WTC11 (cell line): Measurements from ENCODE around the gene MESP1. TPM values are rescaled to one million over a fixed set of nuclear protein-coding genes. Genes with fewer than 3 reads are reported as not detected.

ENCODE experiments used
- ATAC-seq: fragments of 200-7000 bp; cut with Tn5 transposase; 2 replicates; pipeline ENCODE4 v1.10.0; 2021; ENCODE audit warnings: mild to moderate bottlenecking, moderate library complexity
- CTCF ChIA-PET: fragments of 300-600 bp; sonication (Branson Sonifier 250); formaldehyde crosslinking; loops from one replicate; lab custom pipeline; 2021; ENCODE audit warnings: antibody characterized with exemption; lab: Charles Lee
- POLR2A ChIA-PET: fragments of 350-600 bp; sonication (Branson Sonifier 250); formaldehyde crosslinking; loops from one replicate; lab custom pipeline; 2021; ENCODE audit warnings: antibody characterized with exemption; lab: Charles Lee
- DNase-seq: peaks from one replicate; pipeline ENCODE4 v3.0.0; 2021; ENCODE audit warnings: low spot score
- H3K27ac Mint-ChIP-seq: 2 replicates; pipeline ENCODE4 v1.8.0; 2021; ENCODE audit warnings: mixed read lengths
- H3K27me3 Mint-ChIP-seq: 2 replicates; pipeline ENCODE4 v1.8.0; 2021; ENCODE audit warnings: low read depth, mild to moderate bottlenecking, moderate library complexity, mixed read lengths
- H3K36me3 Mint-ChIP-seq: 2 replicates; pipeline ENCODE4 v1.8.0; 2021; ENCODE audit warnings: mixed read lengths
- H3K4me1 Mint-ChIP-seq: 2 replicates; pipeline ENCODE4 v1.8.0; 2022; ENCODE audit warnings: mixed read lengths
- H3K4me3 Mint-ChIP-seq: 2 replicates; pipeline ENCODE4 v1.8.0; 2021; ENCODE audit warnings: mild to moderate bottlenecking, moderate library complexity, mixed read lengths
- H3K9me3 Mint-ChIP-seq: 2 replicates; pipeline ENCODE4 v1.8.0; 2021; ENCODE audit warnings: mixed read lengths
- ATF1 ChIP-seq: sonication (generic); formaldehyde crosslinking; IDR thresholded peaks from 2 replicates; pipeline ENCODE4 v1.8.1; 2023; ENCODE audit warnings: mild to moderate bottlenecking, moderate library complexity, missing genetic modification reagents
- CREB1 ChIP-seq: sonication (generic); formaldehyde crosslinking; IDR thresholded peaks from 2 replicates; pipeline ENCODE4 v1.8.0; 2023; ENCODE audit warnings: mild to moderate bottlenecking, missing genetic modification reagents
- KAT7 ChIP-seq: sonication (generic); formaldehyde crosslinking; IDR thresholded peaks from 2 replicates; pipeline ENCODE4 v1.8.1; 2023; ENCODE audit warnings: missing genetic modification reagents, mild to moderate bottlenecking, borderline replicate concordance
- MYBL2 ChIP-seq: sonication (generic); formaldehyde crosslinking; IDR thresholded peaks from 2 replicates; pipeline ENCODE4 v1.8.1; 2023; ENCODE audit warnings: mild to moderate bottlenecking, moderate library complexity, missing genetic modification reagents
- SMAD3 ChIP-seq: sonication (generic); formaldehyde crosslinking; IDR thresholded peaks from 2 replicates; pipeline ENCODE4 v1.8.0; 2022; ENCODE audit warnings: missing genetic modification reagents, mild to moderate bottlenecking, borderline replicate concordance
- SMAD4 ChIP-seq: sonication (generic); formaldehyde crosslinking; IDR thresholded peaks from 2 replicates; pipeline ENCODE4 v1.8.0; 2022; ENCODE audit warnings: mild to moderate bottlenecking, missing genetic modification reagents
- SP1 ChIP-seq: sonication (generic); formaldehyde crosslinking; conservative IDR thresholded peaks from 2 replicates; pipeline ENCODE4 v1.8.1; 2022; ENCODE audit warnings: missing genetic modification reagents
- TCF7 ChIP-seq: sonication (generic); formaldehyde crosslinking; IDR thresholded peaks from 2 replicates; pipeline ENCODE4 v1.8.0; 2022; ENCODE audit warnings: mild to moderate bottlenecking, low read depth, missing genetic modification reagents, moderate library complexity
- TEAD1 ChIP-seq: sonication (generic); formaldehyde crosslinking; IDR thresholded peaks from 2 replicates; pipeline ENCODE4 v1.8.0; 2022; ENCODE audit warnings: mild to moderate bottlenecking, missing genetic modification reagents
- TEAD4 ChIP-seq: sonication (generic); formaldehyde crosslinking; IDR thresholded peaks from 2 replicates; pipeline ENCODE4 v1.8.0; 2022; ENCODE audit warnings: mild to moderate bottlenecking, missing genetic modification reagents
- ZNF121 ChIP-seq: sonication (generic); formaldehyde crosslinking; IDR thresholded peaks from 2 replicates; pipeline ENCODE4 v1.8.0; 2023; ENCODE audit warnings: missing genetic modification reagents
- ZNF263 ChIP-seq: sonication (generic); formaldehyde crosslinking; IDR thresholded peaks from 2 replicates; pipeline ENCODE4 v1.8.1; 2022; ENCODE audit warnings: low read depth, mild to moderate bottlenecking, moderate library complexity, missing genetic modification reagents
- total RNA-seq: library from RNA; stranded (reverse); gene quantifications from 3 replicates; pipeline ENCODE4 v1.2.3, GENCODE V29; 2021
- TF ChIP-seq, protein P1 (sequence below): fragments of 250-450 bp; sonication (Bioruptor Pico); IDR thresholded peaks from 2 replicates; pipeline ENCODE4 v1.9.0; 2021; ENCODE audit warnings: mild to moderate bottlenecking
- TF ChIP-seq, protein P2 (sequence below): sonication (generic); formaldehyde crosslinking; IDR thresholded peaks from 2 replicates; pipeline ENCODE4 v1.8.0; 2023; ENCODE audit warnings: mild to moderate bottlenecking, missing genetic modification reagents
- TF ChIP-seq, protein P3 (sequence below): sonication (generic); formaldehyde crosslinking; IDR thresholded peaks from 2 replicates; pipeline ENCODE4 v1.8.0; 2022; ENCODE audit warnings: mild to moderate bottlenecking, missing genetic modification reagents
- TF ChIP-seq, protein P4 (sequence below): fragments of 250-450 bp; sonication (Bioruptor Pico); conservative IDR thresholded peaks from 2 replicates; pipeline ENCODE4 v1.9.0; 2021; ENCODE audit warnings: mild to moderate bottlenecking
- TF ChIP-seq, protein P5 (sequence below): fragments of 250-450 bp; sonication (Bioruptor Pico); IDR thresholded peaks from 2 replicates; pipeline ENCODE4 v1.9.0; 2021; ENCODE audit warnings: mild to moderate bottlenecking
- TF ChIP-seq, protein P6 (sequence below): sonication (generic); formaldehyde crosslinking; IDR thresholded peaks from 2 replicates; pipeline ENCODE4 v1.8.1; 2023; ENCODE audit warnings: mild to moderate bottlenecking, missing genetic modification reagents, moderate library complexity
- TF ChIP-seq, protein P7 (sequence below): sonication (generic); formaldehyde crosslinking; IDR thresholded peaks from 2 replicates; pipeline ENCODE4 v1.8.1; 2022; ENCODE audit warnings: mild to moderate bottlenecking, missing genetic modification reagents, moderate library complexity, borderline replicate concordance

The MESP1 gene
- total RNA-seq, 1 experiment from 2014 or later = 0.50 TPM

DNA sequence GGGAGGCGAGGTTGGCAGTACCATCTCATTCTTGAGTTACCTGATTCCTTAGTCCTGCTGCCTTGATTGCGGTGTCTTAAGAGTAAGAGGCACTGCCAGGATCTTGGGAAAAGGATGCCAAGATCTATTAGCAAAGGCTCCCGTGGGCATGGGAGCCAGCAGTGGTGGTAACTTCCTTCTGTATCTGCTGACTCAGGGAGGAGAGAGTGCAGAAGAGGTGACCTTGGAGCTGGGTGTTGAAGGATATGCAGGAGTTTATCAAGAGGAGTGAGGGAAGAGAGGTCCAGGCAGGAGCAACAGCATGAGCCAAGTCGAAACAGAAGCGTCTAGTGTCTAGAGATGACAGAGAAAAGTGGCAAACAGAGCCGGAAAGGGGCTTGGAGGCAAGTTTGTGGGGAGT, 29.6 kb upstream of the MESP1 start (continued):
- TF ChIP-seq, protein P1, sequence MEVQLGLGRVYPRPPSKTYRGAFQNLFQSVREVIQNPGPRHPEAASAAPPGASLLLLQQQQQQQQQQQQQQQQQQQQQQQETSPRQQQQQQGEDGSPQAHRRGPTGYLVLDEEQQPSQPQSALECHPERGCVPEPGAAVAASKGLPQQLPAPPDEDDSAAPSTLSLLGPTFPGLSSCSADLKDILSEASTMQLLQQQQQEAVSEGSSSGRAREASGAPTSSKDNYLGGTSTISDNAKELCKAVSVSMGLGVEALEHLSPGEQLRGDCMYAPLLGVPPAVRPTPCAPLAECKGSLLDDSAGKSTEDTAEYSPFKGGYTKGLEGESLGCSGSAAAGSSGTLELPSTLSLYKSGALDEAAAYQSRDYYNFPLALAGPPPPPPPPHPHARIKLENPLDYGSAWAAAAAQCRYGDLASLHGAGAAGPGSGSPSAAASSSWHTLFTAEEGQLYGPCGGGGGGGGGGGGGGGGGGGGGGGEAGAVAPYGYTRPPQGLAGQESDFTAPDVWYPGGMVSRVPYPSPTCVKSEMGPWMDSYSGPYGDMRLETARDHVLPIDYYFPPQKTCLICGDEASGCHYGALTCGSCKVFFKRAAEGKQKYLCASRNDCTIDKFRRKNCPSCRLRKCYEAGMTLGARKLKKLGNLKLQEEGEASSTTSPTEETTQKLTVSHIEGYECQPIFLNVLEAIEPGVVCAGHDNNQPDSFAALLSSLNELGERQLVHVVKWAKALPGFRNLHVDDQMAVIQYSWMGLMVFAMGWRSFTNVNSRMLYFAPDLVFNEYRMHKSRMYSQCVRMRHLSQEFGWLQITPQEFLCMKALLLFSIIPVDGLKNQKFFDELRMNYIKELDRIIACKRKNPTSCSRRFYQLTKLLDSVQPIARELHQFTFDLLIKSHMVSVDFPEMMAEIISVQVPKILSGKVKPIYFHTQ = no peak
- TF ChIP-seq KAT7 = no peak
- TF ChIP-seq, protein P2, sequence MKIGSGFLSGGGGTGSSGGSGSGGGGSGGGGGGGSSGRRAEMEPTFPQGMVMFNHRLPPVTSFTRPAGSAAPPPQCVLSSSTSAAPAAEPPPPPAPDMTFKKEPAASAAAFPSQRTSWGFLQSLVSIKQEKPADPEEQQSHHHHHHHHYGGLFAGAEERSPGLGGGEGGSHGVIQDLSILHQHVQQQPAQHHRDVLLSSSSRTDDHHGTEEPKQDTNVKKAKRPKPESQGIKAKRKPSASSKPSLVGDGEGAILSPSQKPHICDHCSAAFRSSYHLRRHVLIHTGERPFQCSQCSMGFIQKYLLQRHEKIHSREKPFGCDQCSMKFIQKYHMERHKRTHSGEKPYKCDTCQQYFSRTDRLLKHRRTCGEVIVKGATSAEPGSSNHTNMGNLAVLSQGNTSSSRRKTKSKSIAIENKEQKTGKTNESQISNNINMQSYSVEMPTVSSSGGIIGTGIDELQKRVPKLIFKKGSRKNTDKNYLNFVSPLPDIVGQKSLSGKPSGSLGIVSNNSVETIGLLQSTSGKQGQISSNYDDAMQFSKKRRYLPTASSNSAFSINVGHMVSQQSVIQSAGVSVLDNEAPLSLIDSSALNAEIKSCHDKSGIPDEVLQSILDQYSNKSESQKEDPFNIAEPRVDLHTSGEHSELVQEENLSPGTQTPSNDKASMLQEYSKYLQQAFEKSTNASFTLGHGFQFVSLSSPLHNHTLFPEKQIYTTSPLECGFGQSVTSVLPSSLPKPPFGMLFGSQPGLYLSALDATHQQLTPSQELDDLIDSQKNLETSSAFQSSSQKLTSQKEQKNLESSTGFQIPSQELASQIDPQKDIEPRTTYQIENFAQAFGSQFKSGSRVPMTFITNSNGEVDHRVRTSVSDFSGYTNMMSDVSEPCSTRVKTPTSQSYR (CRISPR knock-in tag) = no peak
- no peak for TF ChIP-seq TCF7 (CRISPR knock-in tag)
- TF ChIP-seq TEAD4 (CRISPR knock-in tag) = no peak
- TF ChIP-seq, protein P3, sequence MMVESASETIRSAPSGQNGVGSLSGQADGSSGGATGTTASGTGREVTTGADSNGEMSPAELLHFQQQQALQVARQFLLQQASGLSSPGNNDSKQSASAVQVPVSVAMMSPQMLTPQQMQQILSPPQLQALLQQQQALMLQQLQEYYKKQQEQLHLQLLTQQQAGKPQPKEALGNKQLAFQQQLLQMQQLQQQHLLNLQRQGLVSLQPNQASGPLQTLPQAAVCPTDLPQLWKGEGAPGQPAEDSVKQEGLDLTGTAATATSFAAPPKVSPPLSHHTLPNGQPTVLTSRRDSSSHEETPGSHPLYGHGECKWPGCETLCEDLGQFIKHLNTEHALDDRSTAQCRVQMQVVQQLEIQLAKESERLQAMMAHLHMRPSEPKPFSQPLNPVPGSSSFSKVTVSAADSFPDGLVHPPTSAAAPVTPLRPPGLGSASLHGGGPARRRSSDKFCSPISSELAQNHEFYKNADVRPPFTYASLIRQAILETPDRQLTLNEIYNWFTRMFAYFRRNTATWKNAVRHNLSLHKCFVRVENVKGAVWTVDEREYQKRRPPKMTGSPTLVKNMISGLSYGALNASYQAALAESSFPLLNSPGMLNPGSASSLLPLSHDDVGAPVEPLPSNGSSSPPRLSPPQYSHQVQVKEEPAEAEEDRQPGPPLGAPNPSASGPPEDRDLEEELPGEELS (CRISPR knock-in tag) = no peak
- no peak for TF ChIP-seq TEAD1 (CRISPR knock-in tag)
- TF ChIP-seq CREB1 (CRISPR knock-in tag) = no peak
- no peak for TF ChIP-seq SMAD4
- no peak for TF ChIP-seq ZNF121 (CRISPR knock-in tag)
- no peak for TF ChIP-seq ZNF263 (CRISPR knock-in tag)
- TF ChIP-seq SP1 (CRISPR knock-in tag) = no peak
- TF ChIP-seq, protein P4, sequence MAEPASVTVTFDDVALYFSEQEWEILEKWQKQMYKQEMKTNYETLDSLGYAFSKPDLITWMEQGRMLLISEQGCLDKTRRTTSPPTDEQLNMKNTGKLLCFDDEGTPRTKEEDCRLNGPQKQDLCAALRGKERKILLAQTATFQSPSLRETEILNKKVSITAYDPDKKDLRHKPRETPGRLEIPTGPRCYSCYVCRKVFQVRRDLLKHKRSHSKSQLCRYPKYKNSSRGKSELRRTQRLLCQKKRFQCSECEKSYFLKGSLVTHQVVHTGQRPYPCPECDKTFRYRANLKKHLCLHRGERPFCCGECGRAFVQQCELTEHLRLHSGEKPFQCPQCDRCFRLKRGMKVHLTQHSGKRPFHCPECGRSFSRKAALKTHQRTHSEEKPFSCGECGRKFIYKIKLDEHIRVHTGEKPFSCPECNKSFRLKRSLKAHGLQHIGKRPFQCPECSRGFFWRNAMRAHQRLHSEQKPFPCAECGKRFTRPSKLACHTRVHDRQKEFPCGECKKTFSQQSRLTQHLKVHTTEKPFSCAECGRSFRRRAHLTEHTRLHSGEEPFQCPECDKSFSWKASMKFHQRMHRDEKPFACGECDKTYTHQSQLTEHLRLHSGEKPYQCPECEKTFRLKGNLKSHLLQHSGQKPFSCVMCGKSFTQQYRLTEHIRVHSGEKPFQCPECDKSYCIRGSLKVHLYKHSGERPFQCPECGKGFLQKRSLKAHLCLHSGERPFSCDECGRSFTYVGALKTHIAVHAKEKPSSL (CRISPR knock-in tag) = no peak
- TF ChIP-seq SMAD3 = no peak

DNA sequence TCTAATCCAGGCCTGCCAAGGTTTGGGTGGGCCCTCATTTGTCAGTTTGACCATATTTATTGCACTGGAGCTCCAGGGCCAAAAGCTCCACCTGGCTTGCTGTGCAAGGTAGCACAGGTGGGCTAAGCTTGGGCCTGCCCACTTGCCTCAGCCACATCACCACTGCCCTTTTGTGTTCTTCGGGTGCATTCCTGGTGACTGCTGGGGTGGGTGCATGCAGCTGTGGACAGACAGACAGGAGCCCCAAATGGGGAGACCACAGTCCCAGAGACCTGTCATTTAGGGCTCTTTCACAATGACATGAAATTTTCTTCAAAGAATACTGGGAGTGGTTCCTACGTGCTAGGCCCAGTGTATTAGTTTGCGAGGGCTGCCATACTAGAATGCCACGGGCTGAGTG, 27.8 kb upstream of the MESP1 start:
- CTCF ChIA-PET = interaction anchor here (2.3 kb wide), 1 partner anchor 17 kb away, joined by 14 read pairs; no protein-coding TSS in a partner anchor
- POLR2A ChIA-PET = no interaction called here

More for the DNA sequence above, 27.8 kb upstream of the MESP1 start:
- TF ChIP-seq, protein P5, sequence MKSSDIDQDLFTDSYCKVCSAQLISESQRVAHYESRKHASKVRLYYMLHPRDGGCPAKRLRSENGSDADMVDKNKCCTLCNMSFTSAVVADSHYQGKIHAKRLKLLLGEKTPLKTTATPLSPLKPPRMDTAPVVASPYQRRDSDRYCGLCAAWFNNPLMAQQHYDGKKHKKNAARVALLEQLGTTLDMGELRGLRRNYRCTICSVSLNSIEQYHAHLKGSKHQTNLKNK (CRISPR knock-in tag) = no peak
- TF ChIP-seq, protein P6, sequence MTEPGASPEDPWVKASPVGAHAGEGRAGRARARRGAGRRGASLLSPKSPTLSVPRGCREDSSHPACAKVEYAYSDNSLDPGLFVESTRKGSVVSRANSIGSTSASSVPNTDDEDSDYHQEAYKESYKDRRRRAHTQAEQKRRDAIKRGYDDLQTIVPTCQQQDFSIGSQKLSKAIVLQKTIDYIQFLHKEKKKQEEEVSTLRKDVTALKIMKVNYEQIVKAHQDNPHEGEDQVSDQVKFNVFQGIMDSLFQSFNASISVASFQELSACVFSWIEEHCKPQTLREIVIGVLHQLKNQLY (CRISPR knock-in tag) = no peak
- TF ChIP-seq ATF1 (CRISPR knock-in tag) (no peak), MYBL2 (CRISPR knock-in tag) (no peak), KAT7 (no peak)
- TF ChIP-seq, protein P7, sequence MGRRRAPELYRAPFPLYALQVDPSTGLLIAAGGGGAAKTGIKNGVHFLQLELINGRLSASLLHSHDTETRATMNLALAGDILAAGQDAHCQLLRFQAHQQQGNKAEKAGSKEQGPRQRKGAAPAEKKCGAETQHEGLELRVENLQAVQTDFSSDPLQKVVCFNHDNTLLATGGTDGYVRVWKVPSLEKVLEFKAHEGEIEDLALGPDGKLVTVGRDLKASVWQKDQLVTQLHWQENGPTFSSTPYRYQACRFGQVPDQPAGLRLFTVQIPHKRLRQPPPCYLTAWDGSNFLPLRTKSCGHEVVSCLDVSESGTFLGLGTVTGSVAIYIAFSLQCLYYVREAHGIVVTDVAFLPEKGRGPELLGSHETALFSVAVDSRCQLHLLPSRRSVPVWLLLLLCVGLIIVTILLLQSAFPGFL (CRISPR knock-in tag) = no peak
- TF ChIP-seq, protein P1 = no peak
- DNase-seq (no peak), ATAC-seq (no peak)
- Mint-ChIP-seq H3K36me3 (no peaks in the 10 kb centered on the region), H3K9me3 (no peaks in the 10 kb centered on the region), H3K4me3 (no peak overlapping the region), H3K27ac (no peak overlapping the region), H3K4me1 (peaks cover 20% of the 10 kb centered on the region), H3K27me3 (peaks cover 47% of the 10 kb centered on the region)
